ENCODE data around the gene CCIN. TPM values are rescaled to one million over a fixed set of nuclear protein-coding genes. Genes with fewer than 3 reads are reported as not detected.

The CCIN gene
- total and polyA plus RNA-seq, 2 of the 13 experiments (the other 11 are each of a cell fraction or from before 2014, with no cell fraction given), result not detected

- in situ Hi-C loops (cut with HindIII; ENCODE audit: extremely low pct_ligation_motif_present, low pct_unique_long_range_greater_than_20kb), result no loop called here
- H3K4me3 ChIP-seq (replicated peaks in 1 of 3; ENCODE audit: insufficient read depth in 1 of 3, low read depth in 2 of 3, low read length in 3 of 3), result no peak overlapping the region
- WGBS (ENCODE audit: low lambda C conversion rate), result 32% methylated on average over 10 of the region's 10 CpGs
- H3K27ac ChIP-seq (ENCODE audit: extremely low read length, insufficient read depth, low read length), result no peak overlapping the region
- peaks cover 31% of the 10 kb centered on the region for H3K4me1 ChIP-seq (ENCODE audit: insufficient read depth, low read length)
- H3K9me3 ChIP-seq (ENCODE audit: low read length), result no peaks in the 10 kb centered on the region
- no peaks in the 10 kb centered on the region for H4K20me1 ChIP-seq (ENCODE audit: insufficient read depth, low read length)
- peaks cover 1 to 5% of the 10 kb centered on the region in 2 experiments; a peak in 2 of 5 replicates for H3K27me3 ChIP-seq (ENCODE audit: control insufficient read depth in 1 of 2, insufficient read depth in 2 of 2, low read length in 2 of 2)
- H2AFZ ChIP-seq (ENCODE audit: low read length), result no peak overlapping the region
- no peak for ATAC-seq
- BruUV-seq (replicated peaks), result no TSS peak
- CTCF ChIA-PET (ENCODE audit: low intra/inter-chr PET ratio, low total read pairs), result no interaction called here
- DNase-seq (ENCODE audit: low spot score), result no peak
- FAIRE-seq, result no peak
- POLR2A ChIA-PET, result no interaction called here
- no peak overlapping the region for H3K4me2 ChIP-seq (ENCODE audit: low read depth, low read length)
- no peak overlapping the region for H3K9ac ChIP-seq (ENCODE audit: insufficient read depth, low read depth, low read length)
- H3K79me2 ChIP-seq (ENCODE audit: insufficient read depth, low read length), result no peaks in the 10 kb centered on the region
- TF ChIP-seq TEF (CRISPR knock-in tag; IDR thresholded peaks at IDR 0.05) (no peak), ZGPAT (CRISPR knock-in tag; IDR thresholded peaks at IDR 0.05) (no peak), ZNF644 (CRISPR knock-in tag; IDR thresholded peaks at IDR 0.05; ENCODE audit: low read depth) (no peak), GTF2F1 (IDR thresholded peaks at IDR 0.05; ENCODE audit: low read length) (no peak), ZNF629 (CRISPR knock-in tag; conservative IDR thresholded peaks at IDR 0.05) (peak; percentile 64), ZMYM3 (CRISPR knock-in tag; IDR thresholded peaks at IDR 0.05) (peak; percentile 40; the same call in 1 of the 2 replicates), ZNF558 (CRISPR knock-in tag; IDR thresholded peaks at IDR 0.05; ENCODE audit: borderline replicate concordance) (no peak), HOXA7 (CRISPR knock-in tag; IDR thresholded peaks at IDR 0.05) (no peak)
- H3K36me3 ChIP-seq (replicated peaks in 1 of 2; ENCODE audit: control insufficient read depth in 1 of 2, insufficient read depth in 2 of 2, low read length in 2 of 2), result no peaks in the 10 kb centered on the region
- intact Hi-C loops (cut with micrococcal nuclease; ENCODE audit: unreplicated experiment), result no loop called here
Measured at GRCh38 chr9:36152741-36153438, 16.3 kb upstream of the CCIN start.

Measured in HepG2 (cell line).